HG02763 (cell line): ENCODE data around the gene LHPP.

Experiments used
- ATAC-seq: cut with Tn5 transposase; IDR thresholded peaks from one replicate; pipeline ENCODE4 v1.9.1; 2021; ENCODE audit warnings: mild to moderate bottlenecking, moderate library complexity; ENCODE audit not compliant: unreplicated experiment

Gene LHPP

DNA sequence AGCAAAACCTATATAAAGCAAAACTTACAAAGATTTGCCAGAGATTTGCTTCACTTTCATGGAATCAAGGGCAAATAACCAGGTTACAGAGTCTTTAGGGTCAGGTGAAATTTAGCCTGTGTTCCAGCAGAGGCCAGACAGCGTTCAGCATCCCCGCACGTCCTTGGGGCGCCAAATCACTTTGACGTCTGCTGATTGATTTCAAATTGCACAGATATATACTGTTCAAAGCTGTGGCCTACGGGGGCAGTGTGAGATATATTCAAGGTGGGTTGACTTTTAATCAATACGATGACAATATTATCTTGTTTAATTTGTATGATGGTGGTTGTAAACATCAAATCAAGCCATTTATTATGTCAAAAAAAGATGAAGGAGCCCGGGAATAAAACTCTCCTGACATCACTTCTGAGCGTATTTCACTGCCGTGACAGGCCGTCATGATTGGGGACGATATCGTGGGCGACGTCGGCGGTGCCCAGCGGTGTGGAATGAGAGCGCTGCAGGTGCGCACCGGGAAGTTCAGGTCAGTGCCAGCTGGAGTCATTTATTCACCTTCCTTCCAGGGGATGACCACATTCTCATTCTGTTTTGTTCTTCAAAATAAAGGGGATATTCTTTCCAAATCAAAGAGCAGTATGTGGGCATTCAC, 55.2 kb downstream of the LHPP start:
- ATAC-seq, result no peak

GRCh38 chr10:124517461-124517860, 55.8 kb downstream of the LHPP start:
- no peak for ATAC-seq

DNA sequence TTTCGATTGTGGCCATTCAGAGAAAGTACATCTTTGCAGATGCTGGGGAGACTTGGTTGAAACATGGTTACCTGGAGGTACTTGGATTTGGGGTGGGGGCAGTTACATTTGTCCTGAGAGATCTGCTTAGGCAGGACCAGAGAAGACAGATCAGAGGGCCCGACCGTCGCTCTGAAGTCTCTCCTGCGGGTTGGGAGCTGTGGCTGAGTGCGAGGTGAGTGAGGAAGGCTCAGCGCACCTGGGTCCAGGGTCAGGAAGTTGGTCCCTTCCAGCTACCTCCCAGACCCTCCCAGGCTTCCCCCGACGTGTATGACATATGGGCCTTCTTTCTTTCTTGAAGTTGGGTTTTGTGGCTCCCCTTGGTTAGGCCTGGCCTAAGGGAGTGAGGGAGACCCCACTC, 56.3 kb downstream of the LHPP start:
- no peak for ATAC-seq

- no peak for ATAC-seq
Measured at GRCh38 chr10:124518366-124518765, 56.7 kb downstream of the LHPP start.

DNA sequence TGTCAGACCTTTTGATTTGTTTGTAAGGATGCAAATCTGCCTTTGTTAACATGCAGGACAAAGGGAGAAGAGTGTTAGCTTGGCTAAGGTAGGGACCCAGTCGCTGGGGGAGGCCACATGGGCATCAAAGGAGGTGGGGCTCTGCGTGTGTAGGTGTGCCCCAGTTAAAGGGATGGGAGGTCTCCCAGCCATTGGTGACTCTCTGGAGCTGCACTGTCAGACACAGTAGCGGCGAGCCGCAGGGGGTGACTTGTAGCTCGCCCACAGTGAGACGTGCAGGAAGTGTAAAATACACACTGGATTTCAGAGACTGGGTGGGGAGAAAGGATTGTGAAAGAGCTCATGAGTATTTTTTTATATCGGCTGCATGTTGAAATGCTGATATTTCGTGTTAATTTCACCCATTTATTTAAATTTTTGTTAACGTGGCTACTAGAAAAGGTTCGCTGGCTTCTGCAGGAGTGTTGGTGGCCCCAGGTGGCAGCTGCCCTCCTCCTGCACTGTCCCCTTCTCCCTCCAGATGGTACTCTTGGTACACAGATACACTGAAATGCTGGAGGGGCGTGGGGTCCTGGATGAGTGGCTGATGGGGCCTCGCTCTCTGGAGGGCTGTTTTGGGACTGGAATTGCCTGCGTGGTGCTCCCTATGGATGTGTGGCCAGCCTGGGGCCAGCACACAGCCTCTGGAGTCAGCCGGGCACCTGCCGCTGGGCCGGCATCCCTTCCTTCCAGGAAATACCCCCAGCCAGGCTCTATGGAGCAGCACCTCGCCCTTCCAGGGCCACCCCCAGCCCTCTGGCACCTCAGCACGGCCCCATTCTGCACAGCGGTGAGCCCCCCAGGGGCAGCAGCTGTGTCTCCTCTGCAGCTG, 59.2 kb downstream of the LHPP start:
- ATAC-seq, result no peak

- ATAC-seq, result no peak
Measured at GRCh38 chr10:124521429-124521871, 59.8 kb downstream of the LHPP start.

GRCh38 chr10:124522131-124522932, 60.7 kb downstream of the LHPP start:
- no peak for ATAC-seq

DNA sequence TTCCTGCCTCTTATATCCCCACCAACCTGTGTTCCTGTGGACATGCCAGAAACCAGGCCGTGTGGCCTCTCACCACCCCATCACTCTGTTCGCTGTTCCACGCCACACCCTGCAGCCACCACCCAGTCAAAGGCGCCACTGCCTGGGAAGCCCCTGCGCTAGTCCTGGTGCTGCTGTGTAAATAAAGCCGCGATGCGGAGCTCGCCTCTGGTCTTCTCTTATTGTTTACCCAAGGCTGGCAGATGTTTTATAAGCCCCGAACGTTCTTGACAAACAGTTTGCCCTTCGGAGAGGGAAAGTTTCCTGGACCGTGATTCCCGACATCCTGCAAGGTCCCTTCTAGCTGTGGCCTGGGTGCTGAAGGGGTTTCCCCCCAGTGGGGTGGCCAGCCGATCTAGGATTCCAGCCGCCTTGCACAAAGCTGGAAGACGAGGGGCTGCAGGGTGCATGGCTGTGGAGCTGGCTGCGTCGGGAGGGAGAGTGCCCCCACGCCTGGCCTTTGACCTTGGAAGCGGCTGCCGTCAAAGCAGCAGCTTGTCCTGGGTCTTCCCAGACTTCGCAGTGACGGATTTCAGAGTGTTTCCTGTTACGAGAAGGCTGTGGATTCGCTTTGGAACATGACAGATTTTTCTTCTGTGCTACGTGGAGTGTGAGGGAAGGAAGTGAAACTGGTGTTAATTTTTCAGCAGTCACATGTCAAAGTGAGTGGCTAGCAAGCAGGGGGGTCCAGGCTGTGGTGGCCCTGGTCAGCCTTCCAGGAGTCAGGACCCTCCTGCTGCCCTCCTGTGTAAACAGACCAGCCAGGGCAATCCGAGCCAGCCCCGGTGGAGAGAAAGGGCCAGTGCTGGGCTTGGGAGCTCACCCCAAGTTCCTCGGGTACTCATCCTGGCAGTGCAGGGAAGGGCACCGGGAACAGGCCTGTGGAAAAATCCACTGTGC, 61.6 kb downstream of the LHPP start:
- ATAC-seq, result no peak

- ATAC-seq, result no peak
Measured at GRCh38 chr10:124523901-124524300, 62.3 kb downstream of the LHPP start.

GRCh38 chr10:124524991-124525653, 63.5 kb downstream of the LHPP start:
- ATAC-seq, result no peak

GRCh38 chr10:124525751-124526600, 64.4 kb downstream of the LHPP start:
- no peak for ATAC-seq

DNA sequence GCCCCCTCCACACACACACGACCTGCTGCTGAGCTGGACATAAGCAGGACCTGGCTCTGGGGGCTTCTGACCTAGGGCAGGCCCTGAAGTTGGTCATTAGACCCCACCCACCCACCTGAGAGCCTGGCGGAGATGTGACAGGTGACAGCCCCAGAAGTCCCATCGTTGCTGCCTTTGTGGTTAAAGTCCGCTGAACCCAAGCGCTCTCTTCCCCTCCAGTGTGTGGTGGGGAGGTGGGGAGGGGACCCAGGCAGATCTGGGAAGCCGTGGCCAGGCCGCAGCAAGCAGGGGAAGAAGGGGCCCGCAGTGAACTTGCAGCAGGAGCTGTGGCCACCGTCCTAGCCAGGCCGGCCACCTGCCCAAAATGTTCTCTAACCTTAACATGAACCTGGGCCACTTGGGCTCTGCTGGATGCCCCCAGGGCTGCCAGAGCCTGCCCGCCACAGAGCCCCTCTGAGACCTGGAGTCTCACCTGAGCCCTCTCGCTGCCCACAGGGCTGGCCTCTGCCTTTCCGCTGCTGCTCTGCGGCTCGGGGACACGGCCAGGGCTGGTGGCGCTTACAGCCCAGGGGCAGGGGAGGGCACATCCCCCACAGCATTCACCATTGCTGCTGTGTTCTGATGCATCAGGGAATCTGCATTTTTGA, 65.1 kb downstream of the LHPP start:
- no peak for ATAC-seq

DNA sequence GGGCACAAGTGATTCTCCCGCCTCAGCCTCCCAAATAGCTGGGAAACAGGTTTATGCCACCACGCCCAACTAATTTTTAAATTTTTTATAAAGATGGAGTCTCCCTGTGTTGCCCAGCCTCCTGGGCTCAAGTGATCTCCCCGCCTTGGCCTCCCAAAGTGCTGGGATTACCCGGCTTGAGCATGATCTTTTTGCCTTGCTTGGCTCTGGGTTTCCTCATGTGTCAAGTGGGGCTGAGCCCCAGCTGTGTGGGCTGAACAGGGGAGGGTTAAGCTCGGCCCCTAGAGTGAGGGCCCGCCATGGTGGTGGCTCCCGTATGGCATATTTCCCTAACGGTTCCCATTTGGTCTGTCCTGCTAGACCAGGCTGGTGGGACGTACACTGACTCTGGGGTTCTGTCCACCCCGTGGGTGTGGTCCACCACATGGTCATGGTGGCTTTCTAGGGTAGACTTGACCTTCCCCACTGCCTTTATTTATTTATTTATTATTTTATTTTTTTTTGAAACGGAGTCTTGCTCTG, 66.3 kb downstream of the LHPP start:
- ATAC-seq, result no peak

DNA sequence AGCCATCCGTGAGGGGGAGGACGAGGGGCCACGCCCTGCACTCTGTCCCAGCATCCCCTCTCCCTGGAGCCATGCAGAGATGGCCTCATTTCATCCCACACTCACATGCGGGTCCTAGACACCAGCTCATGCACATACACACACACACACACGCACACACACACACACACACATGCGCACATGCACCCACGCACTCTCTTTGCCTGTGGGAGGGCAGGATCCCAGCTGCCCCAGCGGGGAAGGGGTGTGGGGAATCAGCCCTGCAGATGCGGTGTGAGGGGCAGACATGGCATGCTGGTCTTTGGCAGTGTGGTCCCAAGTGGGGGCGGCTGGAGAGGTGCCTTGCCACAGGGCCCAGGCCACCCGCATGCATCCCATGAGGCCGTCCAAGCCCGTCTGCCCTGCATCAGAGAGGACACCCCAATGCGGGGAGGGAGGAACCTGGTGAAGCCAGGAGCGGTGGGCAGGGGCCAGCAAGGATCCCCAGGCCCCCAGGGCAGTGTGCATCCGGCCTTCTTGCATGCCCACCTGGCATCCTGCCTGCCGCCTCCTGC, 68.1 kb downstream of the LHPP start:
- no peak for ATAC-seq

- peak; percentile 82 for ATAC-seq
Measured at GRCh38 chr10:124530215-124530665, 68.6 kb downstream of the LHPP start.

GRCh38 chr10:124530816-124531215, 69.2 kb downstream of the LHPP start:
- no peak for ATAC-seq

DNA sequence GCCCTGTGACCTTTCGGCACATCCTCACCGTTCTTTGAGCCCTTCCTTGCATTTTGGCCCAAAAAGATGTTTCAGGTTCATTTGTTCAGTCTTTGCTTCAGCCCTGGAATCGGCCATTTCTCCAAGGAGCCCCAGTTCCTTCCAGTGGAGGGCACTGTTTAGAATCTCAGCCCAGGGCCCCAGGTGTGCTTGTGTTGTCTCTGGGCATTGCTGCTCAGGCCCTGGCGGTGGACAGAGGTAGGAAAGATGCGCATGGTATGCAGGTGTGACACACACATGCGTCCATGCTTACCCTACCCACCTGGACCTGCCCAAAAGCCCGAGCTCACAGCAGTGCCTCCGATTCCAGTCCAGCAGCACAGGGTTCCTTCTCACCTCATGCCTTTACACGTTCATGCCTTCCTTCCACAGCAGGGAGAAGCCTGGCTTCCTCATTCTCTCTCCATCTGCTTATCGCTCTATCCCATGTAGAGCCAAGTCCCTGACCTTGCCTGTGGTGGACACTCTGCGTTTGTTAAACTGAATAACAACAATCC, 70.6 kb downstream of the LHPP start:
- ATAC-seq, result no peak

DNA sequence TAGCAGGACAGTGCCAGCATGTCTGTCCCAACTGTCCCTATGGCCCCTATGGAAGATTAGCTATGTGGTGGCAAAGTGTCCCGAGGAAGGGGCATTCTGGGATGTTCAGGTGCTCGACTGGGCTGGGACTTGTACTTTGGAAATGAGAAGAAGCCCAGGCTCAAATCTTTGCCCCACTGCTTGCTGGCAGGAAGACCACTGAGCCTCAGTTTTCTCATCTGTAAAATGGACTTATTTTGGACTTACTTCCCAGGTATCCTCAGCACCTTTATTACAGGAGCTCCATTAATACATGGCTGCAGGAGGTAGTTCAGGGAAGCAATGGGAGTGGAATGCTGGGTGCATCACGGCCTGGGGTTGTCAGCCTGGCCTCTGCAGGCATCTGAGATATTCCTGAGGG, 71.2 kb downstream of the LHPP start:
- ATAC-seq, result no peak
